Stimulated activated naive CD8-positive, alpha-beta T cell treated with anti-CD3 and anti-CD28 coated beads, Interleukin-15, Interleukin-2, amounts not matched to agents 100 U/mL and 50 U/mL, for 24 hours (primary cell): Measurements from ENCODE around the gene MCMBP.
"Not testable (repeated sequence)": the region's sequence is repeated elsewhere in the genome, so short reads cannot be mapped to it uniquely, and the experiment has no call there.

Source experiments
- ATAC-seq: fragments of 150-1000 bp; cut with Tn5 transposase; one replicate; pipeline ENCODE4 v1.10.0; 2021
- DNase-seq: peaks from one replicate; pipeline ENCODE4 v3.0.0; 2021

The MCMBP gene

DNA sequence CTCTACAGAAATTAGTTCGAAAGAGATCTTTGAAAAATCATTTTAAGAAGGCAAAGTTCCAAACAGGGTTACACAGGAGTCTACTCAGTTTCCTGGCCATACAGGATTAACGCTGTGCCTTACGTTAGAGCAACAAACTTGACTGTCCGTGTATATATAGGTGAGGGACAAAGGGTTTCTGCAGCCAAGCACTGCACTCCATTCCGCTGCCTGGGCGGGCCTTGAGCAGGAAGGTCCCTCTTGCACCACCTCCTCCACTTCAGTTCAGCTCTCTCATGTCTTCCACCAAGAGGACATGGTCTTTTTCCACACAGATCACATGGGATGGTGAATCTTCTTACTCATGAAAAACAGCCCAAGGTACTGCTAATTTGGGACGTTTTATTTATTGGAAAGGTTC, 43.2 kb downstream of the MCMBP start:
- DNase-seq (no peak), ATAC-seq (no peak)

- DNase-seq (no peak), ATAC-seq (no peak)
Measured at GRCh38 chr10:119827430-119827829, 45.2 kb downstream of the MCMBP start.

- ATAC-seq (no peak), DNase-seq (no peak)
Measured at GRCh38 chr10:119826771-119827170, 45.9 kb downstream of the MCMBP start.

GRCh38 chr10:119824299-119824698, 48.3 kb downstream of the MCMBP start:
- ATAC-seq (no peak), DNase-seq (no peak)

GRCh38 chr10:119821182-119821581, 51.5 kb downstream of the MCMBP start:
- ATAC-seq (no peak), DNase-seq (no peak)

- ATAC-seq (no peak), DNase-seq (no peak)
Measured at GRCh38 chr10:119818889-119819270, 53.8 kb downstream of the MCMBP start.

DNA sequence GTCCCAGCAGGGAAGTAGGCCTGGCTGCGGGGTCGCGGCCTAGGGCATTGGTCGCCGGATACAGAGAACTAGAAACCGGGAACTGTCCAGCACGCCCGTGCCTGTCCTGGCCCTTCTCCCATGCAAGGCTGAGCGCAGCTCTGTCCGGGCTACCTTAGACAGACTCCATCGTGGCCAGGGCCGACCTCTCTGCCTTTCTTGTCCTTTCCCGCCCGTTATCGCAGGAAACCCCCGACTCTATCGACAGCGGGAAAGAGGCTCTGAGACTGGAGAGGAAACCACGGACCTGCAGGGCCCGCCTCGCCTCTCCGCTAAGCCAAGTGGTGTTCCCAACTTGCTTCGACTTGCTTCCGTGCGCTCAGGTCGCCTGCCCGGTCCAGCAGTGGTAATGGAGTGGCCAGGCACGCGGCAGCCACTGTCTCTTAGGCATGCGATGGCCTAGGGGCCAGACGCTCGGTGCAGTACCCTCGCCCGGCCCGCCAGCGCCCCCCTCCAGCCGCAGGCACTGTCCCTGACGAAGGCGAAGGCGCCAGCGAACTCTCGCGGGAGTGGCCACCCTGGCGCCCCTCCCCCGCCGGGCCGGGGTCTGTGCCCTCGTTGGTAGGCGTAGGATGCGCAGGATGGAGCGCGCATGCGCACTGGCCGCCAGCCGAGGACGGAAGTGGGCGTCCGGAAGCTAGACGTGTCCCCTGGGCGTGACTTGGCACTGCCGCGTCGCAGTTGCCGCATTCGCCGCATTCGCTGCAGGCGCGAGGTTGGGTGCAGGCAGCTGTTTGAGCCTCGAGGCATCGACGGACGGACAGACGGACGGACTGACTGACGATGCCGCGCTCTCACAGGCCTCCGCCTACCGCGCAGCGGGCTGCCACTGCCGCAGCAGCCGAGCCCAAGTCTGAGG, 54.4 kb downstream of the MCMBP start:
- DNase-seq, result no peak
- ATAC-seq, result no peak

DNA sequence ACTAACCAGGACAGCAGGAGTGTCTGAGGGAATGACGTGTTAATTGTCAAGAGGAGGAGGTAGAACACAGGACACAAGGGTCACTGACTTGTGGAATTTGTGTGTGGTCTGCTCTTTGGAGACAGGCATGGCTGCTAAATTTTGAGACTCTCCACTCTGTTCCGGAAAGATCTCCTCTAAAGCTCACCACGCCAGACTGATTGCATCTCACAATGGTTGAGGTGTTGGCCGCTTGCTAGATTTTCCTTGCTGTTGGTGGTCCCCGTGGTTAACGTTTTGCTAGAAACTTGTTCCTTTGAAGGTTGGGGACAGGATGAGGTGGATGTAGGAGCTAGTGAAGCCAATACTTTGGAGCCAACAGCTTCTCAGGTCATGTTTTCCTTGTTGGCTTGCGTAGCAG, 57.0 kb downstream of the MCMBP start:
- ATAC-seq (no peak), DNase-seq (no peak)

DNA sequence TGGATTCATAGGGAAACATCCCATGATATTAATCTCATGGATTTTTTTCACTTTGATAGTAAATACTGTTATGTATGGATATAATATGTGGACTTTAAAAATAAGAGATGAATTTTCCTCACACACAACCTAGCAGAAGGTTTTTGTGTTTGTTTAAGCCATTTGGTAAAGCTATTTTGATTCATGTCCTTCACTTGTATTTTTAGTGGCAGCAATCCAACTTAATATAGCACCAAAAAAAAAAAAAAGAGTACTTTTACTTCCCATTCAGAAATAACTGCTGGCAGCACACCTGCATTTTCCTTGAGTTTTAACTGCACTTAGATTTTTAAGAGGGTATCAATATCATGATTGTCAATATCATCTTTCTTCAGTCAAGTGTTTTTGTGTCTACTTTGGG, 60.0 kb downstream of the MCMBP start:
- ATAC-seq (no peak), DNase-seq (no peak)

- no peak for ATAC-seq
- no peak for DNase-seq
Measured at GRCh38 chr10:119811122-119811521, 61.5 kb downstream of the MCMBP start.

DNA sequence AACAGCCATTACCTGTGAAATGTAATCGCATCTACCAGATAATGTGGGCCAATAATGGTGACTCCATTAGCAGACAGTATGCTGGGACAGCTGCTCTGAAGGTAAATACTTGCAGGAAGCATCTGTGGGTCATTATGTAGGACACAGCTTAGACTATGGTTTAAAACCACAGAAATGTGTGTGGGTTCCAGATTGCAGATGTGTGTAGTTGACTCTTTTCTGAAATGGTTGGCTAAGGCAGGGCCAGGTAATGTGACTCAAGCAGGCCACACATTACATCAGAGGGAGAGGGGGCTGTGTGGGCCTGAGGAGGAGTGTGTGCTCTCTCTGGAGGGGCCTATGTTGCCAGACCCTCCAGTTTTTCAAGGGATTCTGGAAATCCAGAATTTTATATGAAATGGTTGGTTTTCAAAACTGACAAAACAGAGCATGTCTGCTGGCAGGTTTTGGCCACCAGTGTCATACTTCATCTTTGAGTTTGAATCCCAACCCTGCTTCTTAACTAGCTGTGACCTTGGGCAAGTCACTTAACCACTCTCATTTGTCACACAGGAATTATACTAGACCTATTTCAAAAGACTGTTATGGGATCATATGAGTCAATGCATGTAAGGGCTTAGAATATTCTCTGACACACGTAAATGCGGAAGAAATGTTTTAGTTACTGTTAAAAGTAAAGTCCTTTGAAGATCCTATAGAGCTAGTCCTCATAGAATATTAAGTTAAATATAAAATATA, 64.5 kb downstream of the MCMBP start:
- ATAC-seq (peak; percentile 61), DNase-seq (no peak)

DNA sequence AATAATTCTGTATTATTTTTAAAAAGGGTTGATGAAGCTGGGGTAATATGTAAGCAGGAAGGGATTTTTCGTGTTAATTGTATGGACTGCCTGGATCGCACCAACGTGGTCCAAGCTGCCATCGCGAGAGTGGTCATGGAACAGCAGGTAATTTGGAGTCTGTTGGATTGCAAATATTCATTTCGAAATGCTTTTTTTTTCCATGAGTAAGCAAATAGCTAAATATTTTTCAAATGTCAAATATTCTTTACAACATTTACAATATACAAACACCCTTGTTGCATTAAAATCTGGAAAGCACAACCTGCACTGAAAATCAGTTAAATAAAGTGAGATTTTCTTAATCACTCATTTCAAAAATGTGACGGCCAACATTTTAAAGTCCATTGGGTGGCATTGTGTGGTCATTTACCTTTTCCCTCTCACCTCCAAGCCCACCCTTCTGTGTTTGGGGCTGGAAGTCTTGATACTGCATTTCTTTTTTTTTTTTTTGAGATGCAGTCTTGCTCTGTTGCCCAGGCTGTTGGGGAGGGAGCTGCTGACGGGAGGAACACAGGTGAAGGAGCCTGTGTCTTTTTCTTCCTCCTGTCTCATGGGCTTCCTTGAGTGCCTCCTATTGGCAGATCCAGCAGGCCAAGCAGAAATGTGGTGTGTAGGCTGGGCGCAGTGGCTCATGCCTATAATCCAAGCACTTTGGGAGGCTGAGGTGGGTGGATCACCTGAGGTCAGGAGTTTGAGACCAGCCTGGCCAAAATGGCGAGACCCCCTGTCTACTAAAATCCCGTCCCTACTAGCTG, 66.1 kb downstream of the MCMBP start:
- no peak for DNase-seq
- no peak for ATAC-seq

DNA sequence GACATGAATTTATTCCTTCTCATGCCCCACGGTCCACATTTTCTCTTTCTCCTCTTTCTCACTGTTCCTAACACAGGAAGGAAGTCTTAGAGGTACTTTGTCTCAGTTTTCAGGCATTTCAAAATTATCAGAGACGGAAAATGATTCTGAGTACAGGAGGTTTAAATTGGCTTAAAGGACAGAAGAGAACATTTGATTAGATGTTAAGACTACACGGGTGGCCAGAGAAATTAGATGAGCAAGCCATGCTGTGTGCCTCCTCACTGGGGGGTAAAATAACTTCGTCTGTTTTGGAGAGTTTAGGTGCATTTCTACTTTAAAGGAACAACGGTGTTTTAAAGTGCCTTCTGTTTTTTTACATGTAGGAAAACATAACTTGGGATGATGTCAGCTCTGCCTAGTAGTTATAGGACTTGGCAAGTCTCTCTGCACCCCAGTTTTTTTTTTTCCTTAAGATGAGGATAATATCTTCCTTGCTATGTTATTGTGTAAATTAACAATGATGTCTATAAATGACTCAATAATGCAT, 66.9 kb downstream of the MCMBP start:
- no peak for DNase-seq
- no peak for ATAC-seq

DNA sequence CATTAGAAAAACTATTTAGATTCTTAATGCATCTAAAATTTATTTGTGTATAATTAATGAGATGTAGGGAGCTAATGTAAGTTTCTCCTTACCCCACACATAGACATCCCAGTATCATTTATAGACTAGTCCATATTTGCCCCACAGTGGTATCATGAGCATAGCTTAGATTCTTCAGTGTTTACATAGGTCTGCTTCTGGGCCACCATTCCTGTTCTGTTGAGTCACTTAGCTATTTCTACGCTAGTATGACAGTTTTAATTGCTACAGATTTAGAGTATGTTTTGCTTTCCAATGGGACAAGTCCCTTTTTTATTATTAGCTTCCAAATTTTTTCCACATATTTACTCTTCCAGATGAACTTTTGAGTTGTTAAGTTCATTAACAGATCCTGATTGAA, 69.4 kb downstream of the MCMBP start:
- DNase-seq (no peak), ATAC-seq (no peak)

GRCh38 chr10:119801998-119802538, 70.6 kb downstream of the MCMBP start:
- DNase-seq (no peak), ATAC-seq (peak; percentile 36)

DNA sequence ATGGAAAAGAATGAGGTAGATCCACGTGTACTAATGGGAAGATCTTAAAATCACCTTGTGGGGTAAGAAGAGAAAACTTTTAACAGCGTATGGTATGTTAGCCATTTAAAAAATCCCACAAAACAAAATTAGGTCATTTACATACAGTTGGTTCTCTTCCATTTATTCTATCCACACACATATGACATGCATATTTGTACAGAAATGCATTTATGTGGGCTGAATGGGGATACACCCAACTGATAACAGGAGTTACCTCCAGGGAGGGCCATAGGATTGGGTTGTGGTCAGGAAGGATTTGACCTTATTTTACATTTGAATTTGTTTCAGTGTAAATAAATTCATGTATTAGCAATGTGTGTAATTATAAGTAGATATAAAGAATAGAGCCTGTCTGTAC, 71.5 kb downstream of the MCMBP start:
- ATAC-seq (no peak), DNase-seq (no peak)

DNA sequence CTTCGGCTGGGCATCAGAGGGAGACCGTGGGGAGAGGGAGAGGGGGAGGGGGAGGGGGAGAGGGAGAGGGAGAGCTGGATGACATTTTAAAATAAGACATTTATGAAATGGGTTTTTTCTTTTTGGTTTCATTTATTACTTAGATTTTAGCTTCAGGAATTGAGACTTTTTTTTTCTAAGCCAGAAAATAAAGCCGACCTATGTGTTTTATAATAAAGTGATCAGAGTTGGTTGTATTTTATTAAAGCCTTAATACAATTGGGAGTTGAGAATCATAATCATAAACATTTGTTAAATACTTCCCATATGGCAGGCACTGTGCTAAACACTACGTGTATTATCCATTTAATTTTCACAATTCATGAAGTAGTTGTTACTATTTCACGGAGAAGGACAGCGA, 76.6 kb downstream of the MCMBP start:
- no peak for ATAC-seq
- no peak for DNase-seq

GRCh38 chr10:119795101-119795500, 77.5 kb downstream of the MCMBP start:
- DNase-seq, ATAC-seq: not testable (repeated sequence)

- DNase-seq, result no peak
- ATAC-seq, result no peak
Measured at GRCh38 chr10:119786117-119786769, 86.4 kb downstream of the MCMBP start.

DNA sequence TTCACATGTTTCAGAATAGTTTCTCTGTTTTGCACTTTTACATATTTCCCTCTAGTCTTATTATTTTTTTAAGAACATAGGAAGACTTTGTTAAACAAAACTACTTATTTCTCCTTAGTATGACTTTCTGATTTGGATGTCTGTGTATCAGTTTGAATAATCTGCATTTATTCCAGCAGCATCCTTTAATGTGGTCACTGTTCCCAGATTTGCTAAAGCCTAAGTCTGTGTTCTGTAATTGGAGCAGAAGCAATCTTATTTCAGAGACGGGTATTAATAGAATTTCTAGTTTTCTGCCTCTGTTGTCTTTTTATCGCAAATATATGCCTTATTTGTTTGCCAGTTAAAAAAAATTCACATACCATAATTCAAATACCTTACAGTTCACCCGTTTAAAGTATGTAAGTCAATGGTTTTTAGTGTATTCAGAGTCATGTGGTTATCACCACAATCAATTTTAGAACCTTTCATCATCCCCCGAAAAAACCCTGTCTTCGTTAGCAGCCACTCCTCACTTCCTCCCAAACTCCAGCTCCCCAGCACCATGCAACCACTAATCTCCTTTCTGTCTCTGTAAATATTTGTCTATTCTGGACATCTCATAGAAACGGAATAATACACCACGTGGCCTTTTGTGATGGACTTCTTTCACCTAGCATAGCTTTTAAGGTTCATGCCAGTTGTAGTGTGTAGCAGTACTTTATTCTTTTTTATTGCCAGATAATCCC, 88.1 kb downstream of the MCMBP start:
- peak; percentile 79 for ATAC-seq
- DNase-seq, result no peak

DNA sequence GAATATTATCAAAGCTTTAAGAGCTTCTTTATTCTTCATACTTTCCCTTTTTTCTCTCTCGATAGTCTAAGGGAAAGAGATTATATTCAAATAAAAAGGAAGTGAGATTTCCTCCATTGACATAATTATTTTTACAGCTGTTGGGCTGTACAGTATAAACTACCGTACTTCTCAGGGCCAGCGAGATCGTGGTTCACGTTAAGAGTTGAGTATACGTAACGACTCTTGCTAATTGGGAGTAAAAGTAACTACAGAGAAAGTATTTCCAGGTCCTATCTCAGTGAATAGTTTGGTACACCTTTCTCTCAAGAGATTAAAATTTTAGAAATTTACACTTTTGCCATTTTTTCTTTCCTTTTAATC, 89.0 kb downstream of the MCMBP start:
- no peak for DNase-seq
- no peak for ATAC-seq
